ENCODE measurements around the gene GPBP1L1. TPM values are rescaled to one million over a fixed set of nuclear protein-coding genes. Genes with fewer than 3 reads are reported as not detected.
"Not testable (repeated sequence)": the region's sequence is repeated elsewhere in the genome, so short reads cannot be mapped to it uniquely, and the experiment has no call there.

GPBP1L1 gene
- polyA plus RNA-seq, 3 donors, result 31.8 to 40.2 (median 33.6) TPM

- WGBS, 3 donors, result 0 to 1% (median 0%) methylated on average over 13 of the region's 13 CpGs
- no peak overlapping the region for H3K27ac ChIP-seq (ENCODE audit: low read depth, low read length)
Measured at GRCh38 chr1:45685308-45686014, 872 bp downstream of the GPBP1L1 start.

- no peak overlapping the region for H3K27ac ChIP-seq (ENCODE audit: low read depth, low read length)
Measured at GRCh38 chr1:45684402-45684801, 1.9 kb downstream of the GPBP1L1 start.

GRCh38 chr1:45682942-45683341 is 3.4 kb downstream of the GPBP1L1 start:
- no peak overlapping the region for H3K27ac ChIP-seq (ENCODE audit: low read depth, low read length)
- WGBS, 3 donors, result 83 to 87% (median 86%) methylated on average over 6 of the region's 6 CpGs

More at GRCh38 chr1:45684402-45684801, 1.9 kb downstream of the GPBP1L1 start:
- 16 to 51% (median 40%) methylated on average over 2 of the region's 2 CpGs for WGBS, 3 donors

- no peak overlapping the region for H3K27ac ChIP-seq (ENCODE audit: low read depth, low read length)
- WGBS, 3 donors, result 4 to 6% (median 4%) methylated on average over 3 of the region's 3 CpGs
Measured at GRCh38 chr1:45679123-45679522, 7.2 kb downstream of the GPBP1L1 start.

- H3K27ac ChIP-seq (ENCODE audit: low read depth, low read length), result no peak overlapping the region
Measured at GRCh38 chr1:45678489-45678888, 7.8 kb downstream of the GPBP1L1 start.

GRCh38 chr1:45677751-45678245 is 8.5 kb downstream of the GPBP1L1 start:
- no peak overlapping the region for H3K27ac ChIP-seq (ENCODE audit: low read depth, low read length)
- WGBS, 3 donors, result 56 to 72% (median 71%) methylated on average over 3 of the region's 3 CpGs

- H3K27ac ChIP-seq (ENCODE audit: low read depth, low read length), result not testable (repeated sequence)
- 91 to 98% (median 93%) methylated on average over 6 to 7 of the region's 7 CpGs for WGBS, 3 donors
Measured at GRCh38 chr1:45676553-45676952, 9.8 kb downstream of the GPBP1L1 start.

GRCh38 chr1:45674478-45674877 is 11.9 kb downstream of the GPBP1L1 start:
- H3K27ac ChIP-seq (ENCODE audit: low read depth, low read length), result no peak overlapping the region
- WGBS, 3 donors, result 62 to 86% (median 84%) methylated on average over 5 of the region's 5 CpGs

GRCh38 chr1:45673956-45674355 is 12.4 kb downstream of the GPBP1L1 start:
- no peak overlapping the region for H3K27ac ChIP-seq (ENCODE audit: low read depth, low read length)
- WGBS, 3 donors, result 92 to 98% (median 97%) methylated on average over 4 of the region's 4 CpGs

- 74 to 75% (median 75%) methylated on average over 6 of the region's 6 CpGs for whole genome bisulfite sequencing, 3 donors
- no peak overlapping the region for H3K27ac ChIP-seq (ENCODE audit: low read depth, low read length)
Measured at GRCh38 chr1:45669859-45670655, 16.3 kb downstream of the GPBP1L1 start.

GRCh38 chr1:45669379-45669778 is 17.0 kb downstream of the GPBP1L1 start:
- no peak overlapping the region for H3K27ac ChIP-seq (ENCODE audit: low read depth, low read length)
- WGBS, 3 donors, result 29 to 69% (median 63%) methylated on average over 1 of the region's 1 CpG

GRCh38 chr1:45668526-45668925 is 17.8 kb downstream of the GPBP1L1 start:
- no peak overlapping the region for H3K27ac ChIP-seq (ENCODE audit: low read depth, low read length)
- 95 to 96% (median 96%) methylated on average over 4 of the region's 4 CpGs for WGBS, 3 donors

GRCh38 chr1:45667321-45668111 is 18.8 kb downstream of the GPBP1L1 start:
- no peak overlapping the region for H3K27ac ChIP-seq (ENCODE audit: low read depth, low read length)
- WGBS, 3 donors, result 72 to 92% (median 86%) methylated on average over 8 of the region's 8 CpGs

- no peak overlapping the region for H3K27ac ChIP-seq (ENCODE audit: low read depth, low read length)
- WGBS, 3 donors, result 89 to 94% (median 91%) methylated on average over 2 of the region's 2 CpGs
Measured at GRCh38 chr1:45666836-45667235, 19.5 kb downstream of the GPBP1L1 start.

GRCh38 chr1:45660336-45660735 is 26.0 kb downstream of the GPBP1L1 start:
- whole genome bisulfite sequencing, 3 donors, result 40 to 64% (median 57%) methylated on average over 2 of the region's 2 CpGs
- H3K27ac ChIP-seq (ENCODE audit: low read depth, low read length), result no peak overlapping the region

- H3K27ac ChIP-seq (ENCODE audit: low read depth, low read length), result no peak overlapping the region
- WGBS, 3 donors, result 95 to 98% (median 95%) methylated on average over 2 of the region's 2 CpGs
Measured at GRCh38 chr1:45659222-45659621, 27.1 kb downstream of the GPBP1L1 start.

GRCh38 chr1:45658171-45658570 is 28.2 kb downstream of the GPBP1L1 start:
- 21 to 82% (median 79%) methylated on average over 2 of the region's 2 CpGs for WGBS, 3 donors
- H3K27ac ChIP-seq (ENCODE audit: low read depth, low read length), result no peak overlapping the region

GRCh38 chr1:45656573-45657226 is 29.6 kb downstream of the GPBP1L1 start:
- no peak overlapping the region for H3K27ac ChIP-seq (ENCODE audit: low read depth, low read length)
- 96 to 97% (median 97%) methylated on average over 3 of the region's 3 CpGs for WGBS, 3 donors
